ENCODE data around the gene RFX3.
A peak's percentile ranks its signal among the peaks of the same experiment; 100 is the strongest.

RFX3 gene

GRCh38 chr9:3525836-3526164 lies at the start of gene RFX3:
RFX3 (minus strand) TSS chr9:3526001; CDS start chr9:3395588, 130,413 bp downstream.
- peak; percentile 81 to 85 for DNase-seq

DNA sequence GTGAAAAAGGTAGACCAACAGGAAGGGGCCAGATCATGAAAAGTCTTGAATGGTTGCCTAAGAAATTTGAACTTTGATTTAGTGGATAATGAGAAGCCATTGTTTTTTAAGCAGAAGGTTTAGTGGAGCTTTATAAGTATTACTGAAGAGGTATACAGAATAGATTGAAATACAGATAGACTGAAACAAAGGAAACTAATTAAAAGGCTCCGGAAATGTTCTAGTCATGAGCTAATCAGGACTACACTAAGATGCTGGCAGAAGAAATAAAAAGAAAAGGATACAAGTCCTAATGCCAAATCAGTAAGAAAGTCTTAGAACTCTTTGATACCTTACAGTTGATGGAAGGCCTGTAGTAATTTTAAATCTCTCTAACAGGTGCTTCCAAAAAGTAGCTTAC lies 45.7 kb upstream of the RFX3 start:
- DNase-seq, result no peak

- DNase-seq, result no peak
These were observed 43.7 kb upstream of the RFX3 start for GRCh38 chr9:3569529-3569928.

- DNase-seq, result no peak
These were observed 42.2 kb upstream of the RFX3 start for GRCh38 chr9:3567988-3568387.

GRCh38 chr9:3553076-3553765 lies 27.4 kb upstream of the RFX3 start:
- no peak for DNase-seq

DNA sequence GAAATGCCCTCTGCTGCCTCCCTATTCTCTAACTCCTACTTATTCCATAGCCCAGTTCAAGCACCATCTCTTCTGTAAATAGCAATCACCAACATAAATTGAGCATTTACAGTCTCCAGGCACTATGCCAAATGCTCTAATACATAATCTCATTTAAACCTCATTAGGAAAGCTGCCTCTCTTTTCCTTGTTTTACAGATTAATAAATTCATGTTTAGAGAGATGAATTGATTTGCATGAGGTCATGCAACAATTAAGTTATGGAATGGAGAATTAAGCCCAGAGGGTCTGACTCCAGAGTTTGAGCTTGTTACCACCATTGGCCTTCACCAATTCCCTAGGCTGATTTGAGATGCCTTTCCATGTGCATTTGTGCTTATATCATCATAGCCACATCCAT lies 23.4 kb upstream of the RFX3 start:
- DNase-seq, result no peak

- no peak for DNase-seq
These were observed 22.8 kb upstream of the RFX3 start for GRCh38 chr9:3548648-3549047.

- no peak for DNase-seq
These were observed 15.4 kb upstream of the RFX3 start for GRCh38 chr9:3541206-3541605.

GRCh38 chr9:3534614-3535404 lies 9.0 kb upstream of the RFX3 start:
- no peak for DNase-seq

DNA sequence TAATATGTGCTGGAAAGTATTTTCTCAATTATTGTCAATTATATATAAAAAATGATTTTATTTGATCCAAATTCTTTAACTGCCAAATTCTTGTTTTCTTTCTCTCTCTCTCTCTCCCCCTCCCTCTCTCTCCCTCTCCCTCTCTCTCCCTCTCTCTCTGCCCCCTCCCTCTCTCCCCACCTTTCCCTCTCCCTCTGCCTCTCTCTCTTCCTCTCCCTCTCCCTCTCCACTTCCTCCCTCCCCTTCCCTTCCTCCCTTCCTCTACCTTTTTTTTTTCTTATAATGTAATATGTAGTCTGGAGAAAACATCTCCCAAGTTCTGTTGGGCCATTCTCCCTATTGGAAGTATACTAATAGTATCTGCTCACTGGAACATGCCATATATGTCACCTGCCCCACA lies 6.4 kb upstream of the RFX3 start:
- no peak for DNase-seq

DNA sequence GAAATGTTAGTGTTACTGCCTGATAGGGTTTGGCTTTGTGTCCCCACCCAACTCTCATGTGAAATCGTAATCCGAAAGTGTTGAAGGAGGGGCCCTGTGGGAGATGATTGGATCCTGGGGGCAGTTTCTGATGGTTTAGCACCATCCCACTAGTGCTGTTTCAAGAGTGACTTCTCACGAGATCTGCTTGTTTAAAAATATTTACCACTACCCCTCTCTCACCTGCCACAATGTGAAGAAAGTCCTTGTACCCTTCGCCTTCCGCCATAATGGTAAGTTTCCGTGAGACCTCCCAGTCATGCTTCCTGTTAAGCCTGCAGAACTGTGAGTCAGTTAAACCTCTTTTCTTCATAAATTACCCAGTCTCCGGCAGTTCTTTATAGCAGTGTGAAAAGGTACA lies 2.6 kb upstream of the RFX3 start:
- peak; percentile 30 to 47 for DNase-seq

DNA sequence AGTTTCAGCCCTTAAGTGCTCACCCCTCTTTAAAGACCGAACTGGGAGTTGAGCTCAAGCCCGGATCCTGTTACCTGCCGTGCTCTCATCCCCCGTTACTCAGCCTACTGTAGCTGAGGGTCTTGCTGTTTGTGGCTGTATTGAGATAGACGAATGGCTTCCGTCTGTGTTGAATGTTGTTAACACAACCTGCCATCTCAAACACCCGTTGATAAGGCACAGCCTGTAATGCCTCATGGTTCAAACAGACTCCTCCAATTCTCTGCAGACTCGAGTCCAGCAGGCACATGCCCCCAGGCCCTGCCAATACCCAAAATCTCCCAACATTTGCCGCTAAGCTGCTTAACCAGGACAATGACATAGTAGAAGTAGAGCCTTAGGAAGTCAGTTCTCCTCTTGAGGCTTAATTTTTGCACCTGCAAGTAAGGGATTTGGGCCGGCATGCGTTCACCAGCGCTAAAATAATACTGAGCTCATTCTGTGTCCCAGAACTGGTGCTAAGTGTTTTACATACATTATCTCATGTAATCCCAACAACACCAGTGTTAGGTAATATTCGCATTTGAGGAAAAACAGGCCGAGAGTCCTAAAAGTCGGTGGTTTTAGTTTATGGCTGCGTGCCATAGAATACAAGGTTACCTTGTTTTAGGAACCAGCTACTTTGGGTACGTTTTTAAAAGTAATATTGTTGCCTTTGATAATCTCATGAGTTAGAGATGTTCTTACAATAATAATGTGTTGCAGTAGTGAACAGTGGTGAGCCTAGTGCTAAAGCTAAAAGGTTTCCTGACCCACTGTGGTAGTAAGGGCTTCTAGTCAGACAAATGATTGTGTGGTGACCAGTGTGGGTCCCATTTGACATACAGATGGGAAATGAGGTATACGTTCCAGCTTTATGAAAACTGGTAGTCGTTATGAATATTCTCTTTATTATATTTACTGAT lies 1.5 kb upstream of the RFX3 start:
- DNase-seq, result no peak

- DNase-seq, result peak; percentile 71 to 81
These were observed 580 bp upstream of the RFX3 start for GRCh38 chr9:3526165-3526996.

- DNase-seq, result no peak
These were observed 535 bp downstream of the RFX3 start for GRCh38 chr9:3525096-3525835.

- no peak for DNase-seq
These were observed 3.8 kb downstream of the RFX3 start for GRCh38 chr9:3521966-3522365.

DNA sequence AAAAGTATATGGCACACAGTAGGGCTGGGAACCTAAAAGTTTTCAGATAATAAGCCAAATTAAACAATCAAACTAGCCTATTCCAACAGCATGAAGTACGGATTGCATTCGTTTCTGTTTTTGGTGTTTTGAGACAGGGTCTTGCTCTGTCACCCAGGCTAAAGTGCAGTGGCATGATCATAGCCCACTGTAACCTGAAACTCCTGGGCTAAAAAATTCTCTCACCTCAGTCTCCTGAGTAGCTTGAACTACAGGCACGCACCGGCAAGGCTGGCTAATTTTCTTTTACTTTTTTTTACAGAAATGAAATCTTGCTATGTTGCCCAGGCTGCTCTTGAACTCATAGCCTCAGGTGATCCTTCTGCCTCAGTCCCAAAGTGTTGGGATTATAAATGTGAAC lies 5.2 kb downstream of the RFX3 start:
- no peak for DNase-seq

DNA sequence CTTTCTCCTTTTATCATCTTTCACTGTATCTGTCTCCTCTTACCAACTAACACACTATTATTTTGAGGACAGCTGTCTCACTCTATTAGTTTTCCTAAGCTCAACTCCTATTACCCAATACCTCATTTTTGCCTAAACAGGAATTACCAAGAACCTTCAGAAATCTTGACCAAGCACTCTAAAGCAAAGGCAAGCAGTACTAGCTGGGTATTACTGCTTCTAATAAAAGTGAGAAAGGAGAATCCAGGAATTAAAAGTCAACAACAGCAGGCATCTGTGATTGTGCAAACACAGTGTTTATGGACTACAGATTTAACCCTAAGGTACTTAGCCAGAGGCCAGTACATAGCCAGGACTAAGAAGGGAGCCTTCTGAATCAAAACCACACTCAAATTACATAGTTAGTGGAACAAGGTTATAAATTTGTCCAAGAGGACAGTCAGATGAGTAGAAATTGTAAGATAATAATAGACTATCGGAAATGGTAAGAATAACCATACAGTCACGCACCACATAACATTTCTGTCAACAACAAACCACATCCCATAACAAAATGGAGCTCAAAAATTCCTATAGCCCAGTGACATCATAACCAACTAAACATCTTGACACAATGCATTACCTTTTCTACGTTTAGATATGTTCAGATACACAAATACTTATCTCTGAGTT lies 8.3 kb downstream of the RFX3 start:
- no peak for DNase-seq

- no peak for DNase-seq
These were observed 9.0 kb downstream of the RFX3 start for GRCh38 chr9:3516667-3517330.

- DNase-seq, result no peak
These were observed 10.4 kb downstream of the RFX3 start for GRCh38 chr9:3515405-3515804.

DNA sequence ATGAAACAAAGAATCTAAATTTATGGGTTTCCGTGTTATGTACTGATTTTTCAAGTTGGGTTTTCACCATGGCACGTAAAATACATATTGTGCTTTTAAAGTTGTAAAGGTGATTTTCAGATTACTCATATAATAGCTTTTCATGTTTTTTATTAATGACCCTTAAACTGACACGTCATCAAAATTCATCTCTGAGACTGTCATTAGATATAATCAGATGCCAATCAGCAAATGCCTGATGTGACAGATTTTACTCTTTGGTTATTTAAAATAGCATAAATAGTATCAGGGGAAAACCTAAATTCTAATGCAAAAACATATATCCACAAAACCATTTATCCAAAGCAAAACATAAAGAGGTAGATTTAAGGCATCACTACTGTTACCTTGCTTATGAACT lies 11.0 kb downstream of the RFX3 start:
- DNase-seq, result no peak
